GM12878 (cell line): Measurements from ENCODE around the gene SMIM22. TPM values are rescaled to one million over a fixed set of nuclear protein-coding genes. Genes with fewer than 3 reads are reported as not detected.

Source experiments
- ATAC-seq: fragments of 200-7000 bp; cut with Tn5 transposase; 3 replicates; pipeline ENCODE4 v1.9.1; 2020; ENCODE audit warnings: mild to moderate bottlenecking, moderate library complexity
- BruUV-seq: library from RNA; stranded (reverse); fragments of 400-500 nt; replicated peaks from 2 replicates; lab custom pipeline; 2021; lab: Mats Ljungman, UMichigan
- CTCF ChIA-PET: fragments of 300-600 bp; sonication (Branson Sonifier 250); formaldehyde crosslinking; extraction: SDS; loops from one replicate; lab custom pipeline; 2021; ENCODE audit warnings: inconsistent platforms; lab: Yijun Ruan, JAX
- POLR2A ChIA-PET: fragments of 350-600 bp; formaldehyde crosslinking; extraction: SDS; loops from one replicate; lab custom pipeline; 2021; ENCODE audit warnings: inconsistent platforms; lab: Charles Lee
- RAD21 ChIA-PET: fragments of 300-600 bp; sonication (Branson Sonifier 250); formaldehyde crosslinking; loops from one replicate; lab custom pipeline; 2023; ENCODE audit warnings: antibody characterized with exemption; ENCODE audit not compliant: unreplicated experiment; lab: Charles Lee
- SMC1A ChIA-PET: fragments of 300-600 bp; sonication (Branson Sonifier 250); formaldehyde crosslinking; loops from one replicate; lab custom pipeline; 2023; ENCODE audit not compliant: unreplicated experiment, uncharacterized antibody; lab: Charles Lee
- DNase-seq: peaks from one replicate; pipeline ENCODE4 v3.0.0-alpha.2; 2011; ENCODE audit warnings: low read depth, low spot score
- FAIRE-seq: peaks from 3 replicates; lab custom pipeline; 2011; peaks lifted over from hg19 to GRCh38; lab: Jason Lieb, UNC
- H2AFZ ChIP-seq: 2 replicates; pipeline ENCODE4 v1.6.0; 2011; ENCODE audit warnings: low read depth, low read length, control low read depth; ENCODE audit not compliant: control insufficient read depth
- H3K27ac ChIP-seq: 2 replicates; pipeline ENCODE4 v1.5.1; 2011; ENCODE audit warnings: control low read depth; ENCODE audit not compliant: control insufficient read depth, insufficient read depth
- H3K27me3 ChIP-seq, 2 experiments: replicated peaks in 1 of 2; 2 replicates each; pipeline versions ENCODE4 v1.6.0 to v1.6.1; 2011; ENCODE audit warnings: low read length in 1 of 2; ENCODE audit not compliant: control insufficient read depth in 2 of 2, insufficient read depth in 2 of 2
- H3K36me3 ChIP-seq, 2 experiments: 2 replicates each; pipeline ENCODE4 v1.5.1; 2011; ENCODE audit warnings: low read length in 1 of 2; ENCODE audit not compliant: control insufficient read depth in 2 of 2, insufficient read depth in 2 of 2
- H3K4me1 ChIP-seq: 2 replicates; pipeline ENCODE4 v1.6.1; 2011; ENCODE audit warnings: mild to moderate bottlenecking, low read length, moderate library complexity, mixed read lengths; ENCODE audit not compliant: control insufficient read depth, insufficient read depth
- H3K4me2 ChIP-seq: 2 replicates; pipeline ENCODE4 v1.6.0; 2011; ENCODE audit warnings: control low read depth; ENCODE audit not compliant: control insufficient read depth, insufficient read depth
- H3K4me3 ChIP-seq: fragments of 200-600 bp; sonication (generic); 2 replicates; pipeline ENCODE4 v1.5.1; 2016
- H3K79me2 ChIP-seq: 2 replicates; pipeline ENCODE4 v1.6.0; 2011; ENCODE audit warnings: low read length; ENCODE audit not compliant: control insufficient read depth, insufficient read depth
- H3K9ac ChIP-seq: 2 replicates; pipeline ENCODE4 v1.8.0; 2011; ENCODE audit warnings: low read length, control low read depth, mixed read lengths; ENCODE audit not compliant: control insufficient read depth, insufficient read depth
- H3K9me3 ChIP-seq: replicated peaks from 3 replicates; pipeline ENCODE4 v1.5.1; 2011; ENCODE audit warnings: mild to moderate bottlenecking, low read length; ENCODE audit not compliant: control insufficient read depth, insufficient read depth
- H4K20me1 ChIP-seq: 2 replicates; pipeline ENCODE4 v1.6.0; 2011; ENCODE audit not compliant: control insufficient read depth, insufficient read depth
- BRCA1 ChIP-seq: IDR thresholded peaks from 2 replicates; pipeline ENCODE4 v1.6.1; 2011; ENCODE audit warnings: low read depth, low read length, improper control_type of control experiment
- GATAD2B ChIP-seq: fragments of 450-650 bp; conservative IDR thresholded peaks from 2 replicates; pipeline ENCODE4 v1.6.1; 2017; ENCODE audit warnings: low read depth, mild to moderate bottlenecking, moderate library complexity
- KDM1A ChIP-seq: fragments of 200-600 bp; sonication (generic); IDR thresholded peaks from 2 replicates; pipeline ENCODE4 v1.6.1; 2016; ENCODE audit warnings: borderline replicate concordance
- KLF5 ChIP-seq: fragments of 450-650 bp; IDR thresholded peaks from 2 replicates; pipeline ENCODE4 v1.6.1; 2014; ENCODE audit warnings: mild to moderate bottlenecking; ENCODE audit not compliant: partially characterized antibody
- MTA2 ChIP-seq: fragments of 450-650 bp; IDR thresholded peaks from 2 replicates; pipeline ENCODE4 v1.6.1; 2016; ENCODE audit warnings: low read depth, mild to moderate bottlenecking, moderate library complexity
- POLR2AphosphoS2 ChIP-seq: IDR thresholded peaks from 2 replicates; pipeline ENCODE4 v1.6.1; 2011; ENCODE audit warnings: low read depth, mild to moderate bottlenecking, low read length, improper control_type of control experiment, moderate library complexity
- RBBP5 ChIP-seq: fragments of 200-600 bp; sonication (generic); conservative IDR thresholded peaks from 2 replicates; pipeline ENCODE4 v1.6.1; 2016
- SMAD1 ChIP-seq: fragments of 450-650 bp; IDR thresholded peaks from 2 replicates; pipeline ENCODE4 v1.6.1; 2018; ENCODE audit warnings: mild to moderate bottlenecking, low read depth; ENCODE audit not compliant: partially characterized antibody
- SPI1 ChIP-seq: IDR thresholded peaks from 2 replicates; pipeline ENCODE4 v1.6.1; 2011; ENCODE audit warnings: low read depth, mild to moderate bottlenecking, low read length, moderate library complexity, borderline replicate concordance; ENCODE audit not compliant: insufficient read depth
- ZNF274 ChIP-seq: IDR thresholded peaks from one replicate; pipeline ENCODE4 v1.8.0; 2011; ENCODE audit not compliant: insufficient read length, insufficient read depth
- WGBS: methylation state at CpG from one replicate; pipeline ENCODE4 v1.1.6; 2016; ENCODE audit warnings: low lambda C conversion rate; ENCODE audit not compliant: insufficient replicate concordance, insufficient coverage; ENCODE audit errors: missing lambda C conversion rate; 5-methylcytosine and 5-hydroxymethylcytosine counted together
- in situ Hi-C: fragments of 300-500 bp; cut with MboI; formaldehyde crosslinking; loops from 9 replicates; pipeline ENCODE4 v1.14.3; 2018; ENCODE audit warnings: mixed read lengths
- intact Hi-C: fragments of 100-400 bp; cut with micrococcal nuclease; formaldehyde crosslinking; loops from one replicate; pipeline ENCODE4 v1.14.2; 2022; ENCODE audit not compliant: unreplicated experiment
- polyA plus RNA-seq, 11 experiments: library from polyadenylated mRNA; depleted of rRNA in 4 of 11; unstranded in 6 of 11; stranded (reverse) in 5 of 11; fragments of >200 nt; fragmentation: Nextera tagmentation in 4 of 11; fragmentation: Illumina TruSeq in 1 of 11; extraction: Ambion mirVana in 4 of 11; extraction: Trizol in 1 of 11; gene quantifications; 1 replicate in 1 of 11; 2 replicates in 10 of 11; pipeline versions ENCODE4 v1.2.1 to v1.2.3, GENCODE V29; 2011 to 2016; ENCODE audit warnings: inconsistent platforms in 2 of 11, missing spikeins in 2 of 11, low read depth in 1 of 11
- total RNA-seq, 4 experiments: library from RNA; depleted of rRNA in 3 of 4; stranded (reverse); fragments of >200 nt in 3 of 4; fragmentation: Illumina TruSeq in 1 of 4; extraction: Trizol in 1 of 4; gene quantifications; 2 replicates each; pipeline versions ENCODE4 v1.2.1 to v1.2.3, GENCODE V29; 2013 to 2021
- TF ChIP-seq, protein P1 (sequence below): IDR thresholded peaks from 2 replicates; pipeline ENCODE4 v1.6.1; 2011; ENCODE audit warnings: borderline replicate concordance, low read depth, mild to moderate bottlenecking, moderate library complexity, mixed read lengths, low read length; ENCODE audit not compliant: insufficient read depth; ENCODE audit errors: extremely low read length
- TF ChIP-seq, protein P2 (sequence below): fragments of 450-650 bp; IDR thresholded peaks from 2 replicates; pipeline ENCODE4 v1.6.1; 2017; ENCODE audit warnings: antibody characterized with exemption, mild to moderate bottlenecking, moderate library complexity

Gene SMIM22
- total and polyA plus RNA-seq, 10 of the 15 experiments (the other 5 are each of a cell fraction or from before 2014, with no cell fraction given), result 0.83 TPM; not detected in 9

DNA sequence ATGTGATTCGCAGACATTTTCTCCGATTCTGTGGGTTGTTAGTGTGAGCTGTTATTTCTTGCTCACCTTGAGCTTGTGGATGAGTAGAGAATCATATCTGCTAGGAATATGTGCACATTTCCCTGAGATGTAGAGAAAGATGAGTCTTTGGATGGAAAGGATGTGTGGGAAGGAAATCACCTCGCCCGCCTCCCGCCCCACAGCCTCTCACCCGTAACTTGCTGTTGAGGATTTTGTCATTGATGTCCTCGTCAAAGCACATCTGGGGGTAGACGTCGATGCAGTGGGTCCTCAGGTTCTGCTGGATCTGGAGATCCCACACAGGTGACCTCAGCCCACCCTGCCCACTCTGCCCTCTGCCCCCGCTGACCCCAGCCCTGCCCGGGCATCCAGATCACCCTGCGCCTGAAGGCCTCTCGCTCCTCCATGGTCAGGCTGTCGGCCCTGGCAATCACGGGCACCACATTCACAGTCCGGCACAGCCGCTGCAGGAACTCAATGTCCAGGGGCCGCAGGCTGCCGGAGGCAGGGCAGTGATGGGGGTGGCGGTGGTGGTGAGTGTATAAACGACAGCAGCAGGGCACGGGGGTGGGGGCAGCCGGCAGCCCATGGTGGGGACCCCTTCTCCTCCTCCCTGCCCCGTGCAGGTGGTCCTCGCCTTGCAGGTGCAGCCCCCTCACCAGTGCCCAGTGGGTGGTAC lies 11.8 kb upstream of the SMIM22 start:
- DNase-seq, result no peak
- no peak overlapping the region for H3K4me2 ChIP-seq
- H3K9ac ChIP-seq, result no peak overlapping the region
- intact Hi-C loops (no loop called here), in situ Hi-C loops (no loop called here)
- H3K4me3 ChIP-seq, result no peak overlapping the region
- FAIRE-seq, result no peak
- no peaks in the 10 kb centered on the region for H3K27me3 ChIP-seq
- RAD21 ChIA-PET, result no interaction called here
- no peak for ATAC-seq
- no TSS peak for BruUV-seq
- TF ChIP-seq, protein P1, sequence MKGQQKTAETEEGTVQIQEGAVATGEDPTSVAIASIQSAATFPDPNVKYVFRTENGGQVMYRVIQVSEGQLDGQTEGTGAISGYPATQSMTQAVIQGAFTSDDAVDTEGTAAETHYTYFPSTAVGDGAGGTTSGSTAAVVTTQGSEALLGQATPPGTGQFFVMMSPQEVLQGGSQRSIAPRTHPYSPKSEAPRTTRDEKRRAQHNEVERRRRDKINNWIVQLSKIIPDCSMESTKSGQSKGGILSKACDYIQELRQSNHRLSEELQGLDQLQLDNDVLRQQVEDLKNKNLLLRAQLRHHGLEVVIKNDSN, result no peak
- TF ChIP-seq RBBP5 (no peak), KLF5 (no peak), ZNF274 (no peak), KDM1A (no peak)
- no peaks in the 10 kb centered on the region for H3K79me2 ChIP-seq
- SMC1A ChIA-PET, result no interaction called here
- no peaks in the 10 kb centered on the region for H3K4me1 ChIP-seq
- no peaks in the 10 kb centered on the region for H4K20me1 ChIP-seq
- no peak overlapping the region for H2AFZ ChIP-seq
- H3K27ac ChIP-seq, result no peak overlapping the region
- CTCF ChIA-PET, result no interaction called here
- H3K9me3 ChIP-seq, result no peaks in the 10 kb centered on the region
- POLR2A ChIA-PET, result interaction anchor here (0.9 kb wide), 1 partner anchor 10 kb away, joined by 3 read pairs; no protein-coding TSS in a partner anchor
- H3K36me3 ChIP-seq, result no peaks in the 10 kb centered on the region
- WGBS, result 67% methylated on average over 21 of the region's 25 CpGs

DNA sequence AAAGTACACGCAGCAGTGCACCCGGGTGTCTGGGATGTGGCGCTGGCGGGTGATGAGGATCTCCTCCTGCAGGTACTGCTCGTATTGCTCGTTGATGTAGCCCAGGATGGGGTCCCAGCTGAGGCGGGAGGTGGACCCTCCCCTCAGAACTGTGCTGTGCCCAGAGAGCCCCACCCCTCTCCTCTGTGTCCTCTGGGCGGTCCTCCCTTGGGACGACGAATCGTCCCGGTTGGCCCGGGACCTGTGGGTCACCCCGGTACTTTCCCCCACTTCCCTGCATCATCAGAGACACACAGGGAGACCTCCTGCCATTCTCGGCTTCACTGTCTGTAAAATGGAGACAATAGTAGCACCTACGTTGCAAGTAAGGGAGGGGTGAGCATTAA lies 11.2 kb upstream of the SMIM22 start:
- WGBS, result 46% methylated on average over 16 of the region's 16 CpGs
- RAD21 ChIA-PET, result no interaction called here
- intact Hi-C loops, result no loop called here
- Histone ChIP-seq H3K9ac (no peak overlapping the region), H3K27me3 (no peaks in the 10 kb centered on the region), H3K79me2 (no peaks in the 10 kb centered on the region), H3K27ac (no peak overlapping the region), H3K36me3 (no peaks in the 10 kb centered on the region), H3K4me3 (no peak overlapping the region), H3K4me2 (no peak overlapping the region), H3K9me3 (no peaks in the 10 kb centered on the region), H2AFZ (no peak overlapping the region), H3K4me1 (no peaks in the 10 kb centered on the region), H4K20me1 (no peaks in the 10 kb centered on the region)
- POLR2A ChIA-PET, result no interaction called here
- TF ChIP-seq SPI1 (no peak), SMAD1 (no peak), GATAD2B (no peak), MTA2 (no peak), BRCA1 (no peak), POLR2AphosphoS2 (no peak)
- TF ChIP-seq, protein P2, sequence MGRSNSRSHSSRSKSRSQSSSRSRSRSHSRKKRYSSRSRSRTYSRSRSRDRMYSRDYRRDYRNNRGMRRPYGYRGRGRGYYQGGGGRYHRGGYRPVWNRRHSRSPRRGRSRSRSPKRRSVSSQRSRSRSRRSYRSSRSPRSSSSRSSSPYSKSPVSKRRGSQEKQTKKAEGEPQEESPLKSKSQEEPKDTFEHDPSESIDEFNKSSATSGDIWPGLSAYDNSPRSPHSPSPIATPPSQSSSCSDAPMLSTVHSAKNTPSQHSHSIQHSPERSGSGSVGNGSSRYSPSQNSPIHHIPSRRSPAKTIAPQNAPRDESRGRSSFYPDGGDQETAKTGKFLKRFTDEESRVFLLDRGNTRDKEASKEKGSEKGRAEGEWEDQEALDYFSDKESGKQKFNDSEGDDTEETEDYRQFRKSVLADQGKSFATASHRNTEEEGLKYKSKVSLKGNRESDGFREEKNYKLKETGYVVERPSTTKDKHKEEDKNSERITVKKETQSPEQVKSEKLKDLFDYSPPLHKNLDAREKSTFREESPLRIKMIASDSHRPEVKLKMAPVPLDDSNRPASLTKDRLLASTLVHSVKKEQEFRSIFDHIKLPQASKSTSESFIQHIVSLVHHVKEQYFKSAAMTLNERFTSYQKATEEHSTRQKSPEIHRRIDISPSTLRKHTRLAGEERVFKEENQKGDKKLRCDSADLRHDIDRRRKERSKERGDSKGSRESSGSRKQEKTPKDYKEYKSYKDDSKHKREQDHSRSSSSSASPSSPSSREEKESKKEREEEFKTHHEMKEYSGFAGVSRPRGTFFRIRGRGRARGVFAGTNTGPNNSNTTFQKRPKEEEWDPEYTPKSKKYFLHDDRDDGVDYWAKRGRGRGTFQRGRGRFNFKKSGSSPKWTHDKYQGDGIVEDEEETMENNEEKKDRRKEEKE, result no peak
- no TSS peak for BruUV-seq
- SMC1A ChIA-PET, result no interaction called here
- no peak for ATAC-seq
- no peak for DNase-seq
- no peak for FAIRE-seq
- in situ Hi-C loops, result no loop called here
- CTCF ChIA-PET, result no interaction called here
